ENCODE measurements around the gene STUM. TPM values are rescaled to one million over a fixed set of nuclear protein-coding genes. Genes with fewer than 3 reads are reported as not detected.

STUM gene
- total and polyA plus RNA-seq, 12 donors = 0.13 to 0.44 (median 0.24) TPM; not detected in 1

GRCh38 chr1:226560243-226560642 lies 11.7 kb downstream of the STUM start:
- 83 to 96% (median 89%) methylated on average over 7 of the region's 7 CpGs for WGBS, 4 donors
- Histone ChIP-seq H3K4me3 (no peak overlapping the region), H3K36me3 (replicated peaks in 1 of 2) (no peaks in the 10 kb centered on the region), H3K27me3 (no peaks in the 10 kb centered on the region), H3K4me1 (replicated peaks in 1 of 2) (no peaks in the 10 kb centered on the region), H3K9me3 (replicated peaks in 1 of 3) (no peaks in the 10 kb centered on the region), H3K27ac (no peak overlapping the region)
- TF ChIP-seq POLR2A (IDR thresholded peaks at IDR 0.05) = no peak
- TF ChIP-seq, protein P1, sequence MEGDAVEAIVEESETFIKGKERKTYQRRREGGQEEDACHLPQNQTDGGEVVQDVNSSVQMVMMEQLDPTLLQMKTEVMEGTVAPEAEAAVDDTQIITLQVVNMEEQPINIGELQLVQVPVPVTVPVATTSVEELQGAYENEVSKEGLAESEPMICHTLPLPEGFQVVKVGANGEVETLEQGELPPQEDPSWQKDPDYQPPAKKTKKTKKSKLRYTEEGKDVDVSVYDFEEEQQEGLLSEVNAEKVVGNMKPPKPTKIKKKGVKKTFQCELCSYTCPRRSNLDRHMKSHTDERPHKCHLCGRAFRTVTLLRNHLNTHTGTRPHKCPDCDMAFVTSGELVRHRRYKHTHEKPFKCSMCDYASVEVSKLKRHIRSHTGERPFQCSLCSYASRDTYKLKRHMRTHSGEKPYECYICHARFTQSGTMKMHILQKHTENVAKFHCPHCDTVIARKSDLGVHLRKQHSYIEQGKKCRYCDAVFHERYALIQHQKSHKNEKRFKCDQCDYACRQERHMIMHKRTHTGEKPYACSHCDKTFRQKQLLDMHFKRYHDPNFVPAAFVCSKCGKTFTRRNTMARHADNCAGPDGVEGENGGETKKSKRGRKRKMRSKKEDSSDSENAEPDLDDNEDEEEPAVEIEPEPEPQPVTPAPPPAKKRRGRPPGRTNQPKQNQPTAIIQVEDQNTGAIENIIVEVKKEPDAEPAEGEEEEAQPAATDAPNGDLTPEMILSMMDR (IDR thresholded peaks at IDR 0.05) = no peak
- DNase-seq = no peak
- intact Hi-C loops (cut with DNase I) = no loop called here

DNA sequence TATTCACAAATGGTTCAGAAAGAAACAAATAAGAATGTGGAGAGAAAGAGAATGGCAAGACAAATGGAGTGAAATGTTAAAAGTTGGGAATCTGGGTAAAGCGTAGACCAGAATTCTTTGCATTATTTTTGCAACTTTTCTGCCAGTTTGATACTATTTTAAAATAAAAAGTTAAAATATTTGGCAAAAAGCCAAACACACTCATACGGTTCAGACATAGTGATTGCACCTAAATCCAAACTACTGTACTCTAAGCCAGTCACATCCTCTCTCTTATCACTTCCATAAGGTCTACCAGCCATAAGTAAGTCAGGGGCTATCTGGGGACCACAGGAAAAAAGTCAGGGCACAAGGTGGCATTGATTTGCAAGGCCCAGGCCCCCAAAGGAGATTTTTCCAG lies 14.4 kb downstream of the STUM start:
- H3K9me3 ChIP-seq (replicated peaks in 1 of 3) = no peaks in the 10 kb centered on the region
- TF ChIP-seq, protein P1 (IDR thresholded peaks at IDR 0.05) = no peak
- no peak for TF ChIP-seq POLR2A (IDR thresholded peaks at IDR 0.05)
- intact Hi-C loops (cut with DNase I) = no loop called here
- H3K27me3 ChIP-seq = no peaks in the 10 kb centered on the region
- 52 to 60% (median 55%) methylated on average over 2 of the region's 2 CpGs for WGBS, 4 donors
- no peak overlapping the region for H3K27ac ChIP-seq
- no peaks in the 10 kb centered on the region for H3K36me3 ChIP-seq (replicated peaks in 1 of 2)
- H3K4me1 ChIP-seq (replicated peaks in 1 of 2) = no peaks in the 10 kb centered on the region
- no peak for DNase-seq
- H3K4me3 ChIP-seq = no peak overlapping the region

DNA sequence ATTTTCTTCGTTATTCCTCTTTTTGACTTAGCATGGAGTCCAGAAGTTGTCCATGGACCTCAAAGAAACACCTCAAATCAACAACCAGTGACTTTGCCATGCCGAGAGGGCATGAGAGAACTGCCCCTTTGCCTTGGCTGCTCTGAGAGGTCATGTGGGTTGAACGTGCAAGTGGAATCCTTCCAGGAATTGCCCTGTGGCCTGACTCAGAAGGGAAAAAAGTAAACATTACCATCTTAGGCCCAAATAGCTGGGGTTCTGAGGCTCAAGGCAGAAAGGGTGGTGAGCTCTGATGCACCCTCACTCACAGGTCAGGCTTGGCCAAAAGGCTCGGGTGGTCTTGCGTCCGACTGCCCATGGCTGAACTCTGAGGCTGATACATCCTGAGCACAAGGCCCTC lies 15.1 kb downstream of the STUM start:
- no peak overlapping the region for H3K4me3 ChIP-seq
- no peaks in the 10 kb centered on the region for H3K36me3 ChIP-seq (replicated peaks in 1 of 2)
- no peaks in the 10 kb centered on the region for H3K27me3 ChIP-seq
- no peaks in the 10 kb centered on the region for H3K9me3 ChIP-seq (replicated peaks in 1 of 3)
- DNase-seq = peak in 2 of 7 donors; percentile 28 to 31
- WGBS, 4 donors = 76 to 82% (median 78%) methylated on average over 6 of the region's 6 CpGs
- intact Hi-C loops (cut with DNase I) = no loop called here
- H3K4me1 ChIP-seq (replicated peaks in 1 of 2) = no peaks in the 10 kb centered on the region
- TF ChIP-seq, protein P1 (IDR thresholded peaks at IDR 0.05) = no peak
- no peak for TF ChIP-seq POLR2A (IDR thresholded peaks at IDR 0.05)
- no peak overlapping the region for H3K27ac ChIP-seq

DNA sequence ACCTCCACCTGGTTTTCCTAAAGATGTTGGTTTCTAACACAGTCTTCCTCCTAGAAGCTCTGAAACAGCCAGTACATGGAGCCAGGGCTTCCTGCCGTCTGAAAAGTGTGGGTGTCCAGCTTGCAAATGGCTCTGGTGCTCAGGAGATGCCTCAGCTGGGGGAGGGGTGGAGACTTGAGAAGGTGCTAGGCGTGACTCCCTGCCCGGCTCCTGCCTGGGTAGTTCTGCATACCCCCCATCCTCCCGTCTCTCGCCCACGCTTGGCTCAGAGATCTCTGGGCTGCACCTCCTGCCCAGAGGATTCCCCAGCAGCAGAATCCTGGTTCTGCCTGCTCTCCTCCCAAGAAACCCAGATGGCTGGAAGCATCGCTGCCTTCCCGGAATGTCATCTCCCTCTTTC lies 16.9 kb downstream of the STUM start:
- intact Hi-C loops (cut with DNase I) = no loop called here
- no peak for DNase-seq
- Histone ChIP-seq H3K4me1 (replicated peaks in 1 of 2) (no peaks in the 10 kb centered on the region), H3K27me3 (no peaks in the 10 kb centered on the region), H3K36me3 (replicated peaks in 1 of 2) (no peaks in the 10 kb centered on the region), H3K4me3 (no peak overlapping the region), H3K9me3 (replicated peaks in 1 of 3) (no peaks in the 10 kb centered on the region), H3K27ac (no peak overlapping the region)
- TF ChIP-seq POLR2A (IDR thresholded peaks at IDR 0.05) = no peak
- TF ChIP-seq, protein P1 (IDR thresholded peaks at IDR 0.05) = no peak
- WGBS, 4 donors = 83 to 98% (median 89%) methylated on average over 6 to 8 of the region's 8 CpGs

Measured in adrenal gland (tissue), 12 donors.